WI38 (cell line): ENCODE results near the gene ZNF189.

ENCODE experiments used
- H3K4me3 ChIP-seq: 2 replicates; pipeline ENCODE4 v1.5.1; 2011; ENCODE audit warnings: low read depth, mild to moderate bottlenecking, control low read depth, low read length
- CTCF ChIP-seq: IDR thresholded peaks from 2 replicates; pipeline ENCODE4 v1.5.1; 2012; ENCODE audit warnings: low read depth, mild to moderate bottlenecking, control low read depth, low read length

ZNF189 gene

GRCh38 chr9:101369286-101369685 is 29.4 kb upstream of the ZNF189 start:
- no peak for TF ChIP-seq CTCF
- H3K4me3 ChIP-seq, result no peak overlapping the region

- H3K4me3 ChIP-seq, result no peak overlapping the region
- no peak for TF ChIP-seq CTCF
Measured at GRCh38 chr9:101369884-101370531, 28.6 kb upstream of the ZNF189 start.

GRCh38 chr9:101371813-101372212 is 26.8 kb upstream of the ZNF189 start:
- H3K4me3 ChIP-seq, result no peak overlapping the region
- no peak for TF ChIP-seq CTCF

- H3K4me3 ChIP-seq, result no peak overlapping the region
- TF ChIP-seq CTCF, result no peak
Measured at GRCh38 chr9:101372327-101373118, 26.1 kb upstream of the ZNF189 start.

GRCh38 chr9:101375546-101375945 is 23.1 kb upstream of the ZNF189 start:
- no peak overlapping the region for H3K4me3 ChIP-seq
- no peak for TF ChIP-seq CTCF

- H3K4me3 ChIP-seq, result no peak overlapping the region
Measured at GRCh38 chr9:101376111-101376848, 22.4 kb upstream of the ZNF189 start.

More at GRCh38 chr9:101376111-101376848, 22.4 kb upstream of the ZNF189 start:
- no peak for TF ChIP-seq CTCF
